A673 (cell line): ENCODE measurements around the gene GET4. TPM values are rescaled to one million over a fixed set of nuclear protein-coding genes. Genes with fewer than 3 reads are reported as not detected.

Experiments
- BruUV-seq: library from RNA; stranded (reverse); fragments of 400-500 nt; replicated peaks from 2 replicates; lab custom pipeline; 2021; lab: Mats Ljungman, UMichigan
- CTCF ChIA-PET: fragments of 300-600 bp; sonication (Branson Sonifier 250); formaldehyde crosslinking; loops from one replicate; lab custom pipeline; 2022; ENCODE audit warnings: antibody characterized with exemption; lab: Charles Lee
- POLR2A ChIA-PET: fragments of 300-600 bp; sonication (Branson Sonifier 250); formaldehyde crosslinking; loops from one replicate; lab custom pipeline; 2022; ENCODE audit warnings: antibody characterized with exemption; ENCODE audit not compliant: low non-redundant PET; lab: Charles Lee
- DNase-seq: peaks from one replicate; pipeline ENCODE4 v3.0.0-alpha.2; 2015; ENCODE audit warnings: low spot score
- H3K27ac ChIP-seq: fragments of 200-600 bp; sonication (generic); 2 replicates; pipeline ENCODE4 v1.5.1; 2016; ENCODE audit warnings: mixed run types, low read depth, mild to moderate bottlenecking, mixed read lengths, antibody characterized with exemption, low read length; ENCODE audit not compliant: poor library complexity, severe bottlenecking
- H3K27me3 ChIP-seq: fragments of 200-600 bp; sonication (generic); replicated peaks from 2 replicates; pipeline ENCODE4 v1.6.1; 2017; ENCODE audit warnings: mixed run types, low read depth, mild to moderate bottlenecking, mixed read lengths, antibody characterized with exemption, low read length; ENCODE audit not compliant: insufficient read depth, poor library complexity
- H3K36me3 ChIP-seq: fragments of 200-600 bp; sonication (generic); 2 replicates; pipeline ENCODE4 v1.6.1; 2016; ENCODE audit warnings: mixed run types, mild to moderate bottlenecking, mixed read lengths, antibody characterized with exemption, low read length; ENCODE audit not compliant: insufficient read depth, poor library complexity, severe bottlenecking
- H3K4me1 ChIP-seq: fragments of 200-600 bp; sonication (generic); 2 replicates; pipeline ENCODE4 v1.6.1; 2017; ENCODE audit warnings: mixed run types, mild to moderate bottlenecking, mixed read lengths, antibody characterized with exemption, low read length; ENCODE audit not compliant: insufficient read depth, poor library complexity, severe bottlenecking
- H3K4me3 ChIP-seq: fragments of 200-600 bp; sonication (generic); 2 replicates; pipeline ENCODE4 v1.5.1; 2016; ENCODE audit warnings: low read depth, mixed run types, mild to moderate bottlenecking, mixed read lengths, low read length; ENCODE audit not compliant: poor library complexity, severe bottlenecking
- H3K9me3 ChIP-seq: fragments of 200-600 bp; sonication (generic); 2 replicates; pipeline ENCODE4 v1.6.1; 2016; ENCODE audit warnings: mixed run types, low read depth, mild to moderate bottlenecking, mixed read lengths, antibody characterized with exemption, low read length; ENCODE audit not compliant: poor library complexity, severe bottlenecking
- EZH2 ChIP-seq: fragments of 200-600 bp; sonication (generic); IDR thresholded peaks from 2 replicates; pipeline ENCODE4 v1.6.1; 2017; ENCODE audit warnings: borderline replicate concordance, low read depth, mild to moderate bottlenecking, mixed read lengths, antibody characterized with exemption, low read length; ENCODE audit not compliant: poor library complexity, severe bottlenecking
- intact Hi-C: fragments of 100-400 bp; cut with micrococcal nuclease; formaldehyde crosslinking; loops from one replicate; pipeline ENCODE4 v1.10.0; 2022; ENCODE audit not compliant: unreplicated experiment
- total RNA-seq: library from RNA; stranded (reverse); gene quantifications from 2 replicates; pipeline ENCODE4 v1.2.3, GENCODE V29; 2021
- TF ChIP-seq, protein P1 (sequence below): fragments of 300-800, 200-600 bp; sonication (generic); conservative IDR thresholded peaks from 2 replicates; pipeline ENCODE4 v1.5.1; 2017; ENCODE audit warnings: low read depth, mild to moderate bottlenecking, antibody characterized with exemption, low read length, moderate library complexity, mixed read lengths

GET4 gene
- total RNA-seq, 1 experiment from 2014 or later, result 49.7 TPM

DNA sequence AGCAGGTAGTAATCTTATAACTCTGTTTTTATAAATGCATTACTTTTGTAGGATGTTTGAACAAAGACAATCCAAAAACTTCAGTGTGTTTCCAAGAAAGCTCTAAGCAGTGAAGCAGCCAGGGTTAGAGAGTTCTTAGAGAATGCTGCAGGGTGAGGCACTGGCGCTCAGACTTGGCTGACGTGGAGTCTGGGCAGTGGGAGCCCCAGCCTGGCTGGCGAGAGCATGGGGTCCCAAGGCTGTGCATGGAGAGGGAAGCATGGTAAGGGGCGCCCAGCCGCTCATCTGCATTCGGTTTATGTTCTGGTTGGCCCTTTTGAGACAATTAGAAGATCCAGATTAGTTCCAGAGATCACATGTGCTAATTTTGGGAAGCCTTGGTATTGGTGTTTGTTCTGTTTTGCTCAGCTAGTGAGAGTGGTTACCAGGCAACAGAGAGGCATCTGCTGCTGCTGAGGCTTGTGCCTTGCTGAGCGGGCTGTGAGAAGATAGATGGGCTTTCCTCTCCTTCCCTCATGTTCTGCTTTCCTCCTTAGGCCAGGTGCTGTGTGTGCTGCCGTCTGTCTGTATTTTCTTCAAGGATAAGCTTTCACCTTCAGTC lies 33.8 kb upstream of the GET4 start:
- no peak for DNase-seq
- CTCF ChIA-PET, result no interaction called here
- TSS peak; percentile 26 for BruUV-seq
- Histone ChIP-seq H3K27me3 (no peaks in the 10 kb centered on the region), H3K9me3 (no peaks in the 10 kb centered on the region), H3K27ac (no peak overlapping the region), H3K4me3 (no peak overlapping the region), H3K36me3 (peaks cover 54% of the 10 kb centered on the region), H3K4me1 (no peaks in the 10 kb centered on the region)
- TF ChIP-seq, protein P1, sequence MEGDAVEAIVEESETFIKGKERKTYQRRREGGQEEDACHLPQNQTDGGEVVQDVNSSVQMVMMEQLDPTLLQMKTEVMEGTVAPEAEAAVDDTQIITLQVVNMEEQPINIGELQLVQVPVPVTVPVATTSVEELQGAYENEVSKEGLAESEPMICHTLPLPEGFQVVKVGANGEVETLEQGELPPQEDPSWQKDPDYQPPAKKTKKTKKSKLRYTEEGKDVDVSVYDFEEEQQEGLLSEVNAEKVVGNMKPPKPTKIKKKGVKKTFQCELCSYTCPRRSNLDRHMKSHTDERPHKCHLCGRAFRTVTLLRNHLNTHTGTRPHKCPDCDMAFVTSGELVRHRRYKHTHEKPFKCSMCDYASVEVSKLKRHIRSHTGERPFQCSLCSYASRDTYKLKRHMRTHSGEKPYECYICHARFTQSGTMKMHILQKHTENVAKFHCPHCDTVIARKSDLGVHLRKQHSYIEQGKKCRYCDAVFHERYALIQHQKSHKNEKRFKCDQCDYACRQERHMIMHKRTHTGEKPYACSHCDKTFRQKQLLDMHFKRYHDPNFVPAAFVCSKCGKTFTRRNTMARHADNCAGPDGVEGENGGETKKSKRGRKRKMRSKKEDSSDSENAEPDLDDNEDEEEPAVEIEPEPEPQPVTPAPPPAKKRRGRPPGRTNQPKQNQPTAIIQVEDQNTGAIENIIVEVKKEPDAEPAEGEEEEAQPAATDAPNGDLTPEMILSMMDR, result no peak
- TF ChIP-seq EZH2, result no peak
- intact Hi-C loops, result no loop called here
- POLR2A ChIA-PET, result no interaction called here

- intact Hi-C loops, result no loop called here
- Histone ChIP-seq H3K36me3 (peaks cover 54% of the 10 kb centered on the region), H3K27ac (no peak overlapping the region), H3K27me3 (no peaks in the 10 kb centered on the region), H3K4me3 (no peak overlapping the region), H3K9me3 (no peaks in the 10 kb centered on the region), H3K4me1 (no peaks in the 10 kb centered on the region)
- TF ChIP-seq, protein P1, result no peak
- TF ChIP-seq EZH2, result no peak
- POLR2A ChIA-PET, result no interaction called here
- BruUV-seq, result no TSS peak
- CTCF ChIA-PET, result no interaction called here
- DNase-seq, result no peak
These were observed 33.1 kb upstream of the GET4 start for GRCh38 chr7:843230-843629.

- POLR2A ChIA-PET, result no interaction called here
- no peak for DNase-seq
- no TSS peak for BruUV-seq
- H3K9me3 ChIP-seq, result no peaks in the 10 kb centered on the region
- H3K4me1 ChIP-seq, result no peaks in the 10 kb centered on the region
- peaks cover 55% of the 10 kb centered on the region for H3K36me3 ChIP-seq
- CTCF ChIA-PET, result no interaction called here
- TF ChIP-seq EZH2, result no peak
- TF ChIP-seq, protein P1, result no peak
- H3K4me3 ChIP-seq, result no peak overlapping the region
- H3K27ac ChIP-seq, result no peak overlapping the region
- no peaks in the 10 kb centered on the region for H3K27me3 ChIP-seq
- intact Hi-C loops, result no loop called here
These were observed 32.3 kb upstream of the GET4 start for GRCh38 chr7:844043-844442.
